Type B pancreatic cell (in vitro differentiated cells): ENCODE results near the gene USP16. TPM values are rescaled to one million over a fixed set of nuclear protein-coding genes. Genes with fewer than 3 reads are reported as not detected.

ENCODE experiments used
- DNase-seq: peaks from one replicate; pipeline ENCODE4 v3.0.0; 2021; ENCODE audit warnings: mixed read lengths; ENCODE audit not compliant: unreplicated experiment; ENCODE audit errors: extremely low spot score
- H3K27ac Mint-ChIP-seq: 2 replicates; pipeline ENCODE4 v1.8.0; 2021; ENCODE audit warnings: mild to moderate bottlenecking, mixed read lengths
- H3K27me3 Mint-ChIP-seq: 2 replicates; pipeline ENCODE4 v1.8.0; 2021; ENCODE audit warnings: mixed read lengths
- H3K36me3 Mint-ChIP-seq: 2 replicates; pipeline ENCODE4 v1.8.0; 2021; ENCODE audit warnings: mixed read lengths
- H3K4me1 Mint-ChIP-seq: one replicate; pipeline ENCODE4 v1.8.0; 2021; ENCODE audit warnings: mixed read lengths; ENCODE audit not compliant: unreplicated experiment
- H3K4me3 Mint-ChIP-seq: 2 replicates; pipeline ENCODE4 v1.8.0; 2021; ENCODE audit warnings: mild to moderate bottlenecking, mixed read lengths
- H3K9me3 Mint-ChIP-seq: 2 replicates; pipeline ENCODE4 v1.8.0; 2021; ENCODE audit warnings: mixed read lengths
- total RNA-seq: library from RNA; stranded (reverse); gene quantifications from 2 replicates; pipeline ENCODE4 v1.2.1, GENCODE V29; 2021; ENCODE audit warnings: low replicate concordance
- TF ChIP-seq, protein P1 (sequence below): fragments of 200-600 bp; sonication (generic); conservative IDR thresholded peaks from 2 replicates; pipeline ENCODE4 v1.5.0; 2021; ENCODE audit warnings: antibody characterized with exemption, mild to moderate bottlenecking

USP16 gene
- total RNA-seq, 1 donor from 2014 or later: 28.9 TPM

DNA sequence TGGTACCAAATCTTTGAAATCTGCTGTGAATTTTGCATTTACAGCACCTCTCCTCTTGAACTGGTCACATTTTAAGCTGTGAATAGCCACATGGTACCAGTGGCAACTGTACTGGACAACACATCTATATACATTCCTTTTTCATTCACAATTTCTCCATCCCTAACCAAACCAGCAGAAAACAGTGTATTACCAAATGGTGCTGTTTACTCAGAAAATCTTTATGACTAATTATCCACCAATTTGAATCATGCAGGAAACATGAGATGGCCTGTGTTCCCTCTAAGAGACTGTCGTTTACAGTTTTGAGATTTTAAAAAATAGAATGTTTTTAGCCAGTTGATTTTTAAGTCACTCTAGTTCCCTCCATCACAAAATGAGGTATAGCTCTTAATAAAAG lies 66.6 kb downstream of the USP16 start:
- TF ChIP-seq, protein P1, sequence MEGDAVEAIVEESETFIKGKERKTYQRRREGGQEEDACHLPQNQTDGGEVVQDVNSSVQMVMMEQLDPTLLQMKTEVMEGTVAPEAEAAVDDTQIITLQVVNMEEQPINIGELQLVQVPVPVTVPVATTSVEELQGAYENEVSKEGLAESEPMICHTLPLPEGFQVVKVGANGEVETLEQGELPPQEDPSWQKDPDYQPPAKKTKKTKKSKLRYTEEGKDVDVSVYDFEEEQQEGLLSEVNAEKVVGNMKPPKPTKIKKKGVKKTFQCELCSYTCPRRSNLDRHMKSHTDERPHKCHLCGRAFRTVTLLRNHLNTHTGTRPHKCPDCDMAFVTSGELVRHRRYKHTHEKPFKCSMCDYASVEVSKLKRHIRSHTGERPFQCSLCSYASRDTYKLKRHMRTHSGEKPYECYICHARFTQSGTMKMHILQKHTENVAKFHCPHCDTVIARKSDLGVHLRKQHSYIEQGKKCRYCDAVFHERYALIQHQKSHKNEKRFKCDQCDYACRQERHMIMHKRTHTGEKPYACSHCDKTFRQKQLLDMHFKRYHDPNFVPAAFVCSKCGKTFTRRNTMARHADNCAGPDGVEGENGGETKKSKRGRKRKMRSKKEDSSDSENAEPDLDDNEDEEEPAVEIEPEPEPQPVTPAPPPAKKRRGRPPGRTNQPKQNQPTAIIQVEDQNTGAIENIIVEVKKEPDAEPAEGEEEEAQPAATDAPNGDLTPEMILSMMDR: no peak
- no peaks in the 10 kb centered on the region for H3K9me3 Mint-ChIP-seq
- no peak overlapping the region for H3K27ac Mint-ChIP-seq

DNA sequence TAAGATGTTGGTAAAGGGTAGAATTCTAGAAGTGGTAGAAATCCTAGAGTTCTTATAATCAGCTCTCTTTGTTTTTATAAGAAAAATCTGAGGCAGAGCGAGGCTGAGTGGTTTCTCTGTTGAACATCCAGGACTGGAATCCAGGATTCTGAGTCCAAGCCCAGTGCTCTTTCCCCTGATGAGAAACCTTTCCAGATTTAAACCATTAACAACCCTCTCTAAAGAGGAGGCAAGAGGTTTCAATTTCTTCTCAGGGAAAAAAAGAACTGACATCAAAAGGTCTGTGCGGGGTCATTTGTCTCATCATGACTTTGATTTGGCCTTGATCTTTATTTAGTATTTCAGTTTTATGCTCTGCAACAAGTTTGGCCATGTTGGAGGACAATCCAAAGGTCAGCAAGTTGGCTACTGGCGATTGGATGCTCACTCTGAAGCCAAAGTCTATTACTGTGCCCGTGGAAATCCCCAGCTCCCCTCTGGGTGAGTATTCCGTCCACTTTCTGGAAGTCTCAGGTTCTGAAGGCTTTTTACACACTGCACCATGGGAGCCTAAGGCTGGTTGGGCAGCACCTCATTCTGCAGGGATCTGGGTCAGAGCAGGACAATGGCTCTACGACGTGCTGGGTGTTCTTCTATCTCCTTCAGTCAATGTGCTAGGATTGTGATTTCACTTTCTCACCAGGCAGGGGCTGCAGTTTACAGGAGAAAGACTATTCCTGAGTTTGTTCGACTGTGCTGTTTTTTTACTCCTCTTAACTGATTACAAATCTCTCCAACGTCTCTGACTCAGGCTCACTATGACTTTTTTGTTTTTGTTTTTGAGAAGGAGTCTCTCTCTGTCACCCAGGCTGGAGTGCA lies 67.9 kb downstream of the USP16 start:
- TF ChIP-seq, protein P1: no peak
- H3K9me3 Mint-ChIP-seq: no peaks in the 10 kb centered on the region
- H3K27me3 Mint-ChIP-seq: no peaks in the 10 kb centered on the region
- no peak overlapping the region for H3K27ac Mint-ChIP-seq
- H3K36me3 Mint-ChIP-seq: no peaks in the 10 kb centered on the region
- no peak overlapping the region for H3K4me3 Mint-ChIP-seq
- H3K4me1 Mint-ChIP-seq: peaks cover 9% of the 10 kb centered on the region
- DNase-seq: no peak

More for the DNA sequence above, 66.6 kb downstream of the USP16 start:
- no peaks in the 10 kb centered on the region for H3K27me3 Mint-ChIP-seq
- no peak overlapping the region for H3K4me3 Mint-ChIP-seq
- peaks cover 9% of the 10 kb centered on the region for H3K4me1 Mint-ChIP-seq
- H3K36me3 Mint-ChIP-seq: no peaks in the 10 kb centered on the region
- DNase-seq: no peak

DNA sequence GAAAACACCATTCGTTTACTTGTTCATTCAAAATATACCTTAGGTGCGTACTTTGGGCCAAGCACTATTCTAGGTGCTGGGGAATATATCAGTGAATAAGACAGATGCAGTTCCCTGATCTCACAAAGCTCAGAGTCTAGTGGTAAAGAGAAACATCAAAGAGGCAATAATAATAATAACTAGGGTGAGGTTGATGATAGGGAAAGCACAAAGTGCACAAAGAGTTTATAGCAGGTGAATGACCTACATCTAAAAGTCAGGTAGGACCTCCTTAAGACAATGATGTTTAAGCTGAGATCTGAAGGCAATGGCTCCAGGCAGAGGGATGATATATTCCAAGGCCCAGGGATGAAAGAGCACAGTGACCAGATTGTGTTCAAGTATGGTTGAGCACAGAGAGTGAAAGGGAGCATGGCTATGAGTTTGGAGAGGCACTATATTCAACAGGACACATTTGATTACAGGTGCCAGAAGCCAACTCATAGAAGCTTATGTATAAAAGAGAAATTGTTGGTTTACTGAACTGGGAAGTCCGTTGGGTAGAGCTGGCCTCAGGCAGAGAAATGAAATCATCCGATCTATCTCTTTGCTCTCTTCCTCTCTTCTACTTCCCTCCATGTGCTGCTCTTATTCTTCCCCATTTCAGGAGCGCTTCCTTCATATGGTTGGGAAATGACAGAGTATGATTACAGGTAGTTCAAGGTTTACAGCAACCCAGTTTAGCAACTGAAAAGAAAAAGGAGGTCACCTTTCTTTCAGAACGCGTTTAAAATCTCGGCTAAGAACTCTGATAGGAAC lies 71.9 kb downstream of the USP16 start:
- Mint-ChIP-seq H3K27ac (no peak overlapping the region), H3K4me3 (no peak overlapping the region), H3K36me3 (no peaks in the 10 kb centered on the region), H3K4me1 (peaks cover 9% of the 10 kb centered on the region), H3K9me3 (no peaks in the 10 kb centered on the region), H3K27me3 (no peaks in the 10 kb centered on the region)
- DNase-seq: no peak
- TF ChIP-seq, protein P1: no peak

GRCh38 chr21:29098156-29098555 lies 73.7 kb downstream of the USP16 start:
- H3K36me3 Mint-ChIP-seq: no peaks in the 10 kb centered on the region
- no peak for DNase-seq
- H3K4me3 Mint-ChIP-seq: no peak overlapping the region
- no peaks in the 10 kb centered on the region for H3K27me3 Mint-ChIP-seq
- H3K4me1 Mint-ChIP-seq: peaks cover 9% of the 10 kb centered on the region
- TF ChIP-seq, protein P1: no peak
- no peaks in the 10 kb centered on the region for H3K9me3 Mint-ChIP-seq
- H3K27ac Mint-ChIP-seq: no peak overlapping the region

GRCh38 chr21:29102791-29103257 lies 78.4 kb downstream of the USP16 start:
- peaks cover 8% of the 10 kb centered on the region for H3K36me3 Mint-ChIP-seq
- H3K4me3 Mint-ChIP-seq: no peak overlapping the region
- H3K27ac Mint-ChIP-seq: no peak overlapping the region
- TF ChIP-seq, protein P1: no peak
- peaks cover 8% of the 10 kb centered on the region for H3K4me1 Mint-ChIP-seq
- peaks cover 7% of the 10 kb centered on the region for H3K9me3 Mint-ChIP-seq
- DNase-seq: no peak
- H3K27me3 Mint-ChIP-seq: no peaks in the 10 kb centered on the region

Other genes with a start within 250 kb of the USP16 start
- 24.3 and 27.8 TPM in 2 replicates for gene LTN1, start 31.8 kb upstream of the USP16 start, total RNA-seq
- gene RWDD2B, start 5.3 kb upstream of the USP16 start, total RNA-seq: 9.2 and 10.7 TPM in 2 replicates
- 167 and 218 TPM in 2 replicates for gene CCT8, start 49.0 kb downstream of the USP16 start, total RNA-seq
- gene MAP3K7CL, start 106.0 kb downstream of the USP16 start, total RNA-seq: 5.3 TPM in 1 of 2 replicates, not detected in the other